ENCODE results near the gene NCEH1. TPM values are rescaled to one million over a fixed set of nuclear protein-coding genes. Genes with fewer than 3 reads are reported as not detected.
"Not testable (repeated sequence)": the region's sequence is repeated elsewhere in the genome, so short reads cannot be mapped to it uniquely, and the experiment has no call there.

NCEH1 gene
- total and polyA plus RNA-seq, 3 experiments from 2014 or later: 3.5 to 12.9 (median 9.1) TPM

DNA sequence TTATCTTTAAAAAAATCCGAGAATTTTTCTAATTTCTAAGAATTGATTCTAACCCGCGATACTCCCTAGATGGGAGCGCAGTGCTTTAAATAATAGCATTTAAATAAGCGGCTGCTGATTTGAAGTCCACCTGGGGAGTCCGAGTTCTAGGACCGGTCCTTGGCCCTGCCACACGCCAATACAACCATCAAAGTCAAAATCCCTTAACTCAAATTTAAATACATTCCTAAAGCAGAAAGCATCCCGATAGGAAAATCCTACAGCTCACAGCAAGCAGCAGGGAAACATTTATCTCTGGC is 39.2 kb upstream of the NCEH1 start:
- peak overlapping the region; percentile 71 to 94 (median 90) for H3K27ac Mint-ChIP-seq
- H3K27me3 Mint-ChIP-seq: peaks cover 0 to 2% of the 10 kb centered on the region in 2 donors
- POLR2A ChIA-PET: interaction anchor here (0.9 to 1.0 kb wide), 2 partner anchors 39 to 40 kb away, joined by 3 to 5 read pairs; partner anchors contain the start of gene NCEH1
- Histone ChIP-seq H3K27me3 (ENCODE audit: insufficient read depth, low read length, poor library complexity, severe bottlenecking) (no peaks in the 10 kb centered on the region), H3K4me1 (ENCODE audit: insufficient read depth, low read length) (peaks cover 11% of the 10 kb centered on the region), H3K9me3 (ENCODE audit: low read length) (no peaks in the 10 kb centered on the region), H3K27ac (ENCODE audit: low read depth, low read length) (peak overlapping the region; percentile 83), H3K4me3 (ENCODE audit: low read length) (peak overlapping the region; percentile 78), H3K36me3 (ENCODE audit: insufficient read depth, low read length) (no peaks in the 10 kb centered on the region)
- peaks cover 24 to 40% (median 30%) of the 10 kb centered on the region in 3 donors for H3K4me1 Mint-ChIP-seq
- peaks cover 0 to 6% (median 0%) of the 10 kb centered on the region in 3 donors for H3K36me3 Mint-ChIP-seq
- CTCF ChIA-PET: interaction anchor here (0.7 to 1.6 kb wide), 9 partner anchors 9 to 1879 kb away, joined by 3 to 6 read pairs (median 3); no protein-coding TSS in a partner anchor
- H3K4me3 Mint-ChIP-seq: peak overlapping the region; percentile 91 to 97 (median 96)
- H3K9me3 Mint-ChIP-seq: no peaks in the 10 kb centered on the region
- DNase-seq: peak in 1 of 5 donors; percentile 44

DNA sequence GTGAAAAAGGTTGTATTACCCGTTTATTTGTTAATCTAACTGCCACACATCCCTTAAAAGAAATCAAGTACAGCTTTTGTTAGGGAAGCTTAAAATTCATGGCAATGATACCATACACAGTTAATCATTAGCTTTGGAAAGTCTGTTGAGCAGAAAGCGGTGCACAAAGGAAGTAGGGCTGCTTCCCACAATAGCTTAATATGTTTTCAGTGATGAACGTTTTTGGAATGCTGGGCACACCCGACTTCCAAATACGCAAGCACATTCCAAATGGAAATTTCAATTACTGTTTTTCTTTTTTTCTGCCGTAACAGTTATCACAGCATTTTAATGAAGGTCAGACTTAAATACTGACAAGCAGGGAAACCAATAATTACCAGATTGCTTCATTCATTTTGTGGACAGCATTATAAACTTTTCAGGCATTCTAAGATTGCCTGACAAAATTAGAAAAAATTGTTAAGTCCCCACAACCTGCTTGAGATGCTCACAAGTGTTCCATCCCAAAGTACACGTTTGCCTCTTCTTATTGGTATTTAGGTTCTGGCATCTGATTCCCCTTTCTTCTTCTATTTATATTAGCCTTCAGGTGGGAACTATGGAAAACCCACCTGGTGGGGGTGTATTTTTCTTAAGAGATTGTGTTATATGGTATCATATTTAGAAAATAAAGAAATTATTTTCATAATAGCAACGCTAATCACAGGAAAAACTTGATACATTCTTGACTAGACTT is 38.5 kb upstream of the NCEH1 start:
- H3K4me1 Mint-ChIP-seq: peaks cover 22 to 35% (median 26%) of the 10 kb centered on the region in 3 donors
- Histone ChIP-seq H3K27ac (ENCODE audit: low read depth, low read length) (no peak overlapping the region), H3K27me3 (ENCODE audit: insufficient read depth, low read length, poor library complexity, severe bottlenecking) (no peaks in the 10 kb centered on the region), H3K36me3 (ENCODE audit: insufficient read depth, low read length) (no peaks in the 10 kb centered on the region), H3K9me3 (ENCODE audit: low read length) (no peaks in the 10 kb centered on the region), H3K4me3 (ENCODE audit: low read length) (peak overlapping the region; percentile 78), H3K4me1 (ENCODE audit: insufficient read depth, low read length) (peaks cover 11% of the 10 kb centered on the region)
- peak overlapping the region in 6 of 7 donors; percentile 21 to 97 (median 94) for H3K4me3 Mint-ChIP-seq
- peaks cover 0 to 2% of the 10 kb centered on the region in 2 donors for H3K27me3 Mint-ChIP-seq
- peak overlapping the region in 3 of 8 donors; percentile 31 to 94 (median 87) for H3K27ac Mint-ChIP-seq
- no peak for DNase-seq
- peaks cover 0 to 6% (median 0%) of the 10 kb centered on the region in 3 donors for H3K36me3 Mint-ChIP-seq
- POLR2A ChIA-PET: interaction anchor here (0.9 to 1.0 kb wide), 2 partner anchors 39 kb away, joined by 3 to 5 read pairs; partner anchors contain the start of gene NCEH1
- H3K9me3 Mint-ChIP-seq: no peaks in the 10 kb centered on the region
- CTCF ChIA-PET: interaction anchor here (0.7 to 1.6 kb wide), 7 partner anchors 9 to 1878 kb away, joined by 3 to 6 read pairs (median 3); no protein-coding TSS in a partner anchor

DNA sequence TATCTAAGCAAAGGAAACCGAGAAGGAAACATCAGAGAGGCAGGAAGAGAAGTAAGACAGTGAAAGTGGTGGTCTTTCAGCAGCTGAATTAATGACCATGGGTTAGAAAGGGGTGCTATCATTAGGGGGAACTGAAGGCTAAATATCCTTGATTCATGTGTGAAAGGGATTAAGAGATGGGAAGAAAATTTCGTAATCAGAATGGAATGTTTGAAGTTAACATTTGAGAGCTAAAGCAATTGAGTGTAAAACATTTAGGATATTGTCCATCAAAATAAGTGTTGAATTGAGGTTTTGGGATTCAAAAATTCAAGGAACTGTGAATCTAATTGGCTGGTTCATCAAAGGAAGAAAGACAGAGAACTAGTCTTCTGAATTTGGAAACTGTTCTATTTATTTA is 35.6 kb upstream of the NCEH1 start:
- Histone ChIP-seq H3K4me1 (ENCODE audit: insufficient read depth, low read length) (peaks cover 7% of the 10 kb centered on the region), H3K27me3 (ENCODE audit: insufficient read depth, low read length, poor library complexity, severe bottlenecking) (no peaks in the 10 kb centered on the region), H3K36me3 (ENCODE audit: insufficient read depth, low read length) (no peaks in the 10 kb centered on the region), H3K4me3 (ENCODE audit: low read length) (no peak overlapping the region), H3K9me3 (ENCODE audit: low read length) (no peaks in the 10 kb centered on the region), H3K27ac (ENCODE audit: low read depth, low read length) (no peak overlapping the region)
- Mint-ChIP-seq H3K27ac (peak overlapping the region in 3 of 8 donors; percentile 7 to 40 (median 37)), H3K4me3 (peak overlapping the region in 1 of 7 donors; percentile 28), H3K36me3 (peaks cover 0 to 6% (median 0%) of the 10 kb centered on the region in 3 donors), H3K4me1 (peaks cover 11 to 13% (median 11%) of the 10 kb centered on the region in 3 donors), H3K27me3 (peaks cover 0 to 2% of the 10 kb centered on the region in 2 donors), H3K9me3 (no peaks in the 10 kb centered on the region)
- DNase-seq: no peak
- ChIA-PET CTCF (interaction anchor here (1.1 kb wide), 1 partner anchor 150 kb away, joined by 3 read pairs; no protein-coding TSS in a partner anchor), POLR2A (no interaction called here)

DNA sequence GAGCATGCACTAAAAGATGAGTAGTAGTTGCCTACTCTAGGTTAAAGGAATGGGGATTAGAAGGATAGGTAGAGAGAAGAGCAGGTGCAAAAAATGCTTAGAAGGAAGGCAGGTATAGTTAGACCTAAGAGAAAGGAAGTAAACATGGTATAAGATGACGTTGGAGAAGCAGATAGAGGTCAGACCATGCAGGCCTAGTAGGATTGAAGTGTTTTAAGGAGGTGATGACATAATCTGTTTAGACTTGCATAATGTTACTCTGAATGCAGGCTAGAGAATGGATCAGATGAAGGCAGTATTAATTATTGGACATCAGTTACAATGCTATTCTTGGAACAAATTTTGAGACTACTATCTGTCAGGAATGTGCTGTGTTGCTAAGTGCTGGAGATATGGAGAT is 28.6 kb upstream of the NCEH1 start:
- Mint-ChIP-seq H3K27ac (no peak overlapping the region), H3K4me1 (no peaks in the 10 kb centered on the region), H3K27me3 (peaks cover 6 to 16% of the 10 kb centered on the region in 2 donors), H3K4me3 (no peak overlapping the region), H3K9me3 (no peaks in the 10 kb centered on the region), H3K36me3 (peaks cover 0 to 3% (median 0%) of the 10 kb centered on the region in 3 donors)
- no peaks in the 10 kb centered on the region for H3K4me1 ChIP-seq (ENCODE audit: insufficient read depth, low read length)
- H3K4me3 ChIP-seq (ENCODE audit: low read length): no peak overlapping the region
- H3K27me3 ChIP-seq (ENCODE audit: insufficient read depth, low read length, poor library complexity, severe bottlenecking): no peaks in the 10 kb centered on the region
- H3K36me3 ChIP-seq (ENCODE audit: insufficient read depth, low read length): no peaks in the 10 kb centered on the region
- ChIA-PET POLR2A (no interaction called here), CTCF (no interaction called here)
- DNase-seq: no peak
- H3K9me3 ChIP-seq (ENCODE audit: low read length): no peaks in the 10 kb centered on the region
- H3K27ac ChIP-seq (ENCODE audit: low read depth, low read length): no peak overlapping the region

DNA sequence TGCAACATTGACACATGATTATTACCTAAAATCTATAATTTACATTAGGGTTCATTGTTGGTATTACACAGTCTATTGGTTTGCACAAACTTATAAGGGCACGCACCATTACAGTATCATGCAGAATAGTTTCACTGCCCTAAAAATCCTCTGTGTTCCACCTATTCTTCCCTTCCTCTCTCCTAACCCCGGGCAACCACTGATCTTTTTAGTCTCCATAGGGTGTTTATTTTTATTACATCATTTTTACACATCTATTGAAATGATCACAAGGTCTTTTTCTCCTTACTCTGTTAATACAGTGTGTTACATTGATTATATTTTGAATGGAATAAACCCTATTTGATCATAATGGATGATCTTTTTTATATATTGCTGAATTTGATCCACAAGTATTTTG is 24.1 kb upstream of the NCEH1 start:
- Mint-ChIP-seq H3K27ac (no peak overlapping the region), H3K4me3 (no peak overlapping the region), H3K36me3 (peaks cover 0 to 6% (median 0%) of the 10 kb centered on the region in 3 donors), H3K27me3 (peaks cover 10 to 19% of the 10 kb centered on the region in 2 donors), H3K4me1 (no peaks in the 10 kb centered on the region), H3K9me3 (no peaks in the 10 kb centered on the region)
- Histone ChIP-seq H3K9me3 (ENCODE audit: low read length) (no peaks in the 10 kb centered on the region), H3K27me3 (ENCODE audit: insufficient read depth, low read length, poor library complexity, severe bottlenecking) (no peaks in the 10 kb centered on the region), H3K36me3 (ENCODE audit: insufficient read depth, low read length) (no peaks in the 10 kb centered on the region), H3K4me3 (ENCODE audit: low read length) (no peak overlapping the region), H3K4me1 (ENCODE audit: insufficient read depth, low read length) (no peaks in the 10 kb centered on the region), H3K27ac (ENCODE audit: low read depth, low read length) (no peak overlapping the region)
- ChIA-PET POLR2A (interaction anchor here (0.7 kb wide), 1 partner anchor 18 kb away, joined by 3 read pairs; no protein-coding TSS in a partner anchor), CTCF (no interaction called here)
- DNase-seq: no peak

DNA sequence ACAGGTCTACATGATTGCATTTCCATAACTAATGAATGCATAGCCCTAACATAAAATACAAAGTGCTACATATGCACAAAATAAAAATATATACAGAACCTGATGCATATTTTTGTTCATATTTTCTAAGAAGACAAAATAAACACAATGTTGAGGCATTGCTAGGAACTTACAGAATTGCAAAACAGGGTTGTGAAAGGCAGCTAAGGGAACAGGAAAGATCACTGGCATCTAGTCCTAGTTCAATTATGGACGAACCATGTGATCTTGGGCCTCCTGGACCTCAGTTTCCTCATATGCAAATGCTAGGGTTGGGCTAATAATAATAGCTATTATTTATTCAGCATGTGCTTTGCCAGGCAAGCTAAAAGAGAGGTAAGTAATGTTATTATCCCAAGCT is 15.5 kb upstream of the NCEH1 start:
- Mint-ChIP-seq H3K27ac (no peak overlapping the region), H3K4me3 (no peak overlapping the region), H3K36me3 (peaks cover 0 to 4% (median 0%) of the 10 kb centered on the region in 3 donors), H3K4me1 (no peaks in the 10 kb centered on the region), H3K27me3 (peaks cover 9 to 12% of the 10 kb centered on the region in 2 donors), H3K9me3 (peaks cover 2 to 6% (median 3%) of the 10 kb centered on the region in 5 donors)
- H3K9me3 ChIP-seq (ENCODE audit: low read length): no peaks in the 10 kb centered on the region
- ChIA-PET POLR2A (no interaction called here), CTCF (no interaction called here)
- H3K4me3 ChIP-seq (ENCODE audit: low read length): no peak overlapping the region
- H3K27me3 ChIP-seq (ENCODE audit: insufficient read depth, low read length, poor library complexity, severe bottlenecking): no peaks in the 10 kb centered on the region
- H3K4me1 ChIP-seq (ENCODE audit: insufficient read depth, low read length): no peaks in the 10 kb centered on the region
- no peak for DNase-seq
- H3K36me3 ChIP-seq (ENCODE audit: insufficient read depth, low read length): no peaks in the 10 kb centered on the region
- H3K27ac ChIP-seq (ENCODE audit: low read depth, low read length): no peak overlapping the region

DNA sequence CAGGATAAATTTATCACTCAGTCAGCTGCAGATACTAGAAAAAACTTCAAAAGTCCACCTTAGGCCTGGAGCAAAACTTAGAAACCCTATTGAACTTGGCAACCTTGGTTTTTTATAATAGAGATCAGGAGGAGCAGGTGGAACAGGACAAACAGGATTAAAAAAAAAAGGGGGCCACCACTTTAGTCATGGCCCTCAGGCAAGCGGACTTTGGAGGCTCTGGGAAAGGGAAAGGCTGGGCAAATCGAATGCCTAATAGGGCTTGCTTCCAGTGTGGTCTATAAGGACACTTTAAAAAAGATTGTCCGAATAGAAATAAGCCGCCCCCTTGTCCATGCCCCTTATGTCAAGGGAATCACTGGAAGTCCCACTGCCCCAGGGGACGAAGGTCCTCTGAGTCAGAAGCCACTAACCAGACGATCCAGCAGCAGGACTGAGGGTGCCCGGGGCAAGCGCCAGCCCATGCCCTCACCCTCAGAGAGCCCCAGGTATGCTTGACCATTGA is 11.7 kb upstream of the NCEH1 start:
- H3K27me3 ChIP-seq (ENCODE audit: insufficient read depth, low read length, poor library complexity, severe bottlenecking): not testable (repeated sequence)

DNA sequence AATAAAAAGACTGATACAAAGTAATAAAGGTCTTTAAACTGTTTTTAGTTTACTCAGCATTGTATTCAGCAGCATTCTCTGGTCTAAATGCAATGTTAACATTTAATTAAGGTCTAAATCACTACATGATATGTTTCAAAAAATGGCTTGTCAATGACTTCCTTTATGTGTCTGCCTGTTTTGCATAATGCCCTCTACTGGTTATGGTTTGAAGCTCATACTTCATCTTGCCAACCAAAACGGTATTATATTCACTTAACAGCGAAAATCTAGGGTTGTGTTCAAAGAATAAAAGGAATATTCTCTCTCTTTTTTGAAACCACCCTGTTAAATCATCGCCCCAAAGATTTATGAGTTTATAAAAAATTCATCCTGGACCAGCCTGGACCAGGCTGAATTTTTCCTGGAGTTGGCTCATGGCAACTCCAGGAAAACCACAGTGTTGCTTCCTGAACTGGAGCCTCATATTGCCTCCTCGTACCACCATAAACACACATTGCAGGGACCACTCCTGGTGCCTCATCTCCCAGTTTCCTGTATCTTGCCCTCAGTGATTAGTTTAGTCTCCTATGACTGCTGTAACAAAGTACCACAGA is 6.7 kb upstream of the NCEH1 start:
- no peaks in the 10 kb centered on the region for H3K4me1 ChIP-seq (ENCODE audit: insufficient read depth, low read length)
- no peak overlapping the region for H3K4me3 ChIP-seq (ENCODE audit: low read length)
- no peak for DNase-seq
- H3K4me3 Mint-ChIP-seq: no peak overlapping the region
- H3K4me1 Mint-ChIP-seq: peaks cover 0 to 4% (median 3%) of the 10 kb centered on the region in 3 donors
- no peaks in the 10 kb centered on the region for H3K9me3 ChIP-seq (ENCODE audit: low read length)
- H3K9me3 Mint-ChIP-seq: no peaks in the 10 kb centered on the region
- H3K27me3 Mint-ChIP-seq: peaks cover 4 to 21% of the 10 kb centered on the region in 2 donors
- H3K27ac ChIP-seq (ENCODE audit: low read depth, low read length): no peak overlapping the region
- H3K27ac Mint-ChIP-seq: no peak overlapping the region
- H3K36me3 ChIP-seq (ENCODE audit: insufficient read depth, low read length): no peaks in the 10 kb centered on the region
- H3K27me3 ChIP-seq (ENCODE audit: insufficient read depth, low read length, poor library complexity, severe bottlenecking): no peaks in the 10 kb centered on the region
- H3K36me3 Mint-ChIP-seq: no peaks in the 10 kb centered on the region
- CTCF ChIA-PET: interaction anchor here (1.7 kb wide), 1 partner anchor 33 kb away, joined by 6 read pairs; the partner anchor contains the start of gene ECT2
- POLR2A ChIA-PET: no interaction called here

More for the DNA sequence above, 11.7 kb upstream of the NCEH1 start:
- H3K4me3 ChIP-seq (ENCODE audit: low read length); H3K4me1 Mint-ChIP-seq; H3K9me3 ChIP-seq (ENCODE audit: low read length); H3K27ac Mint-ChIP-seq; H3K36me3 Mint-ChIP-seq; CTCF ChIA-PET; POLR2A ChIA-PET; H3K4me1 ChIP-seq (ENCODE audit: insufficient read depth, low read length); H3K9me3 Mint-ChIP-seq; DNase-seq; H3K27ac ChIP-seq (ENCODE audit: low read depth, low read length); H3K36me3 ChIP-seq (ENCODE audit: insufficient read depth, low read length); H3K4me3 Mint-ChIP-seq: not testable (repeated sequence)
- H3K27me3 Mint-ChIP-seq: peaks cover 4 to 29% of the 10 kb centered on the region in 2 donors

All from CD8-positive, alpha-beta memory T cell (primary cell).